PC-3 (cell line): Measurements from ENCODE around the gene UBAC1.

Experiments used
- CTCF ChIP-seq: fragments of 300-600 bp; sonication (generic); conservative IDR thresholded peaks from 2 replicates; pipeline ENCODE4 v1.5.1; 2017; ENCODE audit warnings: antibody characterized with exemption, low read depth, mild to moderate bottlenecking, low read length
- EZH2 ChIP-seq: fragments of 300-600 bp; sonication (generic); IDR thresholded peaks from one replicate; pipeline ENCODE4 v1.6.1; 2017; ENCODE audit warnings: antibody characterized with exemption, mild to moderate bottlenecking, low read length; ENCODE audit not compliant: unreplicated experiment
- EZH2phosphoT487 ChIP-seq: fragments of 300-600 bp; sonication (generic); IDR thresholded peaks from 2 replicates; pipeline ENCODE4 v1.6.1; 2018; ENCODE audit warnings: mild to moderate bottlenecking, antibody characterized with exemption, low read length, borderline replicate concordance

- no peak for TF ChIP-seq EZH2
- no peak for TF ChIP-seq CTCF
- TF ChIP-seq EZH2phosphoT487, result no peak
Observed at GRCh38 chr9:135948446-135948845, 12.7 kb downstream of the UBAC1 start.
